Mucosa of descending colon (tissue), 3 donors: Measurements from ENCODE around the gene TFIP11. TPM values are rescaled to one million over a fixed set of nuclear protein-coding genes. Genes with fewer than 3 reads are reported as not detected.
A peak's percentile ranks its signal among the peaks of the same experiment; 100 is the strongest.
"Not testable (repeated sequence)": the region's sequence is repeated elsewhere in the genome, so short reads cannot be mapped to it uniquely, and the experiment has no call there.

ENCODE experiments used
- ATAC-seq: fragments of 200-7000 bp; cut with Tn5 transposase; one replicate; pipeline ENCODE4 v1.9.1; 2020; ENCODE audit warnings: mild to moderate bottlenecking, moderate library complexity
- DNase-seq, 3 donors: peaks; one replicate each; pipeline ENCODE4 v3.0.0-alpha.2; 2020
- H3K36me3 ChIP-seq: fragments of 200-600 bp; one replicate; pipeline ENCODE4 v1.8.0; 2021; ENCODE audit warnings: low read depth, mild to moderate bottlenecking
- H3K4me1 ChIP-seq: fragments of 200-600 bp; one replicate; pipeline ENCODE4 v1.8.0; 2021; ENCODE audit warnings: low read depth, mild to moderate bottlenecking
- H3K4me3 ChIP-seq: fragments of 200-600 bp; one replicate; pipeline ENCODE4 v1.8.0; 2021; ENCODE audit warnings: mild to moderate bottlenecking
- H3K9me3 ChIP-seq: fragments of 200-600 bp; one replicate; pipeline ENCODE4 v1.8.0; 2021; ENCODE audit warnings: mild to moderate bottlenecking
- intact Hi-C, 2 donors: fragments of 100-400 bp; cut with DNase I in 1 of 2; cut with micrococcal nuclease in 1 of 2; formaldehyde crosslinking; loops; one replicate each; pipeline versions ENCODE4 v1.11.0 to v1.11.1; 2022; cut with DNase I, micrococcal nuclease
- total RNA-seq, 3 donors: library from RNA; stranded (reverse); fragmentation: NEBNext Ultra II Directional in 2 of 3; extraction: Animal tissue kit (Norgen Biotek cat#: 25700) in 2 of 3; gene quantifications; one replicate each; pipeline versions ENCODE4 v1.2.1 to v1.2.4, GENCODE V29; 2021 to 2023
- TF ChIP-seq, protein P1 (sequence below): fragments of 200-600 bp; IDR thresholded peaks from one replicate; pipeline ENCODE4 v1.8.0; 2022; ENCODE audit warnings: antibody characterized with exemption, mild to moderate bottlenecking
- donor health status: DM: no; HTN: no; CAD: no; lungs with moderate emphysema.
- donor health status: DM: no; HTN: no; CAD: no.
- donor health status: DM: no; HTN: yes; CAD: no.

Gene TFIP11
- total RNA-seq, 3 donors from 2014 or later, result 26.2 to 39.1 (median 34.6) TPM

DNA sequence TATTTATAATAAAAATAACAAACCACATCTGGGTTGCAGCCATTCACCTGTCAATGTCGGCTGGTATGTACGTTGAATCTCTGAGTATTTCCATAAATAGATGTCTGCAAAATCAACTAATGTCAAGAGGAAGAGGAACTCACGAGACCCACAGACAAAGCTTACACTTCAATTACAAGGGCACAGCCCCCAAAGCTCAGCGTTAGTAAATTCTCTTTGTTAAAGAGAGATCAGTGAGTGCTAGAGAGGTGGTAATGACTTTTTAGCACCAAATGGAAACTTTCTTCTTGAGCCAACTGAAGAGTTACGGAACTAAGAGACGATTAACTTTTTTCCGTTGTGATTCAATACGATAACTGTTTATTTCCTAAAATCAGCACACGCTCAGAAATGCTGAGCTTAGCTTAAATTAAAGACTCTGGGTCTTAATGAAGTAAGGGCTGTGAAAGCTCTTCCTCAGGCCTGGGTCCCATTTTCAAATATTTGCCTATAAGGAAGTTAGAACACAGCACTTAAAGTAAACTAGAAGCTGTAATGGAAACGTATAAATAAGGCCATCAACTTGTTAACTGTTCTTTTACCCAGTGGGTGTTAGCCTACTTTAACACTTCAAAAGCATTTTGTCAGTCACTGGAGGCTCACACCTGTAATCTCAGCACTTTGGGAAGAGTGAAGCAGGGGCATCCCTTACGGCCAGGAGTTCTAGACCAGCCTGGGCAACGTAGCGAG is 22.8 kb upstream of the TFIP11 start:
- TF ChIP-seq, protein P1, sequence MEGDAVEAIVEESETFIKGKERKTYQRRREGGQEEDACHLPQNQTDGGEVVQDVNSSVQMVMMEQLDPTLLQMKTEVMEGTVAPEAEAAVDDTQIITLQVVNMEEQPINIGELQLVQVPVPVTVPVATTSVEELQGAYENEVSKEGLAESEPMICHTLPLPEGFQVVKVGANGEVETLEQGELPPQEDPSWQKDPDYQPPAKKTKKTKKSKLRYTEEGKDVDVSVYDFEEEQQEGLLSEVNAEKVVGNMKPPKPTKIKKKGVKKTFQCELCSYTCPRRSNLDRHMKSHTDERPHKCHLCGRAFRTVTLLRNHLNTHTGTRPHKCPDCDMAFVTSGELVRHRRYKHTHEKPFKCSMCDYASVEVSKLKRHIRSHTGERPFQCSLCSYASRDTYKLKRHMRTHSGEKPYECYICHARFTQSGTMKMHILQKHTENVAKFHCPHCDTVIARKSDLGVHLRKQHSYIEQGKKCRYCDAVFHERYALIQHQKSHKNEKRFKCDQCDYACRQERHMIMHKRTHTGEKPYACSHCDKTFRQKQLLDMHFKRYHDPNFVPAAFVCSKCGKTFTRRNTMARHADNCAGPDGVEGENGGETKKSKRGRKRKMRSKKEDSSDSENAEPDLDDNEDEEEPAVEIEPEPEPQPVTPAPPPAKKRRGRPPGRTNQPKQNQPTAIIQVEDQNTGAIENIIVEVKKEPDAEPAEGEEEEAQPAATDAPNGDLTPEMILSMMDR, result no peak
- DNase-seq, result no peak
- no peak overlapping the region for H3K4me3 ChIP-seq
- no peaks in the 10 kb centered on the region for H3K9me3 ChIP-seq
- peak; percentile 33 for ATAC-seq
- no peaks in the 10 kb centered on the region for H3K36me3 ChIP-seq
- H3K4me1 ChIP-seq, result no peaks in the 10 kb centered on the region
- intact Hi-C loops, result no loop called here

DNA sequence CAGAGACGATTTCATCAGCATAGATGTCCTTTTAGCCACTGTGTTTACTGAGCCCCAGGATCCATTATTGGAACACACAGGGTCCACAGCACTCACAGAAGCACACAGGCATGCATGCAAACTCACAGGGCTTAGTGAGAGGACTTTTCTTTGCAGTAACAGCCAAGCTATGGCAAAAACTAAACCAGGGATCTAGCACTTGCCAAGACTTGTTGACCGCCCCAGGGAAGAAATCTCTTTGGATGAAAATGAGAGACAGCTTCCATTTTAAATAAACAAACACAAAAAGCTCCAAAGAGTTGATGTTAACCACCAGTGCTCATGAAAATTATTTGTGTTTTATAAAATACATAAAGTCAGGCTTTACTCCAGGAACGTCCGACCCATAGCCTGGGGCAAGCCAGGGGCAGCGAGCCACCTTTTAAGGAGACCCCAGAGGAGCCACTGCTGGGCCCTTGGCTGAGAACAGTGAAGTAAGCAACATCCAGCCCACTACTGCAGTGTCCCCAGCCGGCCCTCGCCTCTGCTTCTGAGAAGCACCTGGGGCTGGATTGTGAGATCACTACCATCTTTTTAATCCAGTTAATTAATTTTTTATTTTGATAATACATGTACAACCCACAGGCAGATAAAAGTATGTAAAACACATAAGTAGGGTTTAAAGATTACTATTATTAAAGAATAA is 22.0 kb upstream of the TFIP11 start:
- ATAC-seq (no peak), DNase-seq (no peak)
- intact Hi-C loops, result no loop called here
- H3K9me3 ChIP-seq, result no peaks in the 10 kb centered on the region
- TF ChIP-seq, protein P1, result no peak
- H3K36me3 ChIP-seq, result no peaks in the 10 kb centered on the region
- H3K4me1 ChIP-seq, result no peaks in the 10 kb centered on the region
- no peak overlapping the region for H3K4me3 ChIP-seq

DNA sequence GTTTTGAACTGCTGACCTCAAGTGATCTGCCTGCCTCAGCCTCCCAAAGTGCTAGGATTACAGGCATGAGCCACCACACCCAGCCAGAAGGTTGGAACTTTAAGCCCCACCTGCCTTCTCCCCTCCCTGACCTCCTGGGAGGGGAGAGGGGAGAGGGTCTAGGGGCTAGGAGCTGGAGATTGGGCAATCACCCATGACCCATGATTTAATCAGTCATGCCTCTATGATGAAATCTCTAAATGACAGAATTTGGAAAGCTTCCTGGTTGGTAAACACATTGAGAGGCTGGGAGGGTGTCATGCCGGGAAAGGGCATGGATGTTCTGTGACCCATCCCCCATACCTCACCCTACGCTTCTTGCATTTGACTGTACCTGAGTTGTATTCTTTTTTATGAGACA is 17.1 kb upstream of the TFIP11 start:
- DNase-seq (no peak), ATAC-seq (no peak)
- intact Hi-C loops, result no loop called here
- H3K4me3 ChIP-seq, result no peak overlapping the region
- TF ChIP-seq, protein P1, result no peak
- no peaks in the 10 kb centered on the region for H3K36me3 ChIP-seq
- no peaks in the 10 kb centered on the region for H3K9me3 ChIP-seq
- no peaks in the 10 kb centered on the region for H3K4me1 ChIP-seq

DNA sequence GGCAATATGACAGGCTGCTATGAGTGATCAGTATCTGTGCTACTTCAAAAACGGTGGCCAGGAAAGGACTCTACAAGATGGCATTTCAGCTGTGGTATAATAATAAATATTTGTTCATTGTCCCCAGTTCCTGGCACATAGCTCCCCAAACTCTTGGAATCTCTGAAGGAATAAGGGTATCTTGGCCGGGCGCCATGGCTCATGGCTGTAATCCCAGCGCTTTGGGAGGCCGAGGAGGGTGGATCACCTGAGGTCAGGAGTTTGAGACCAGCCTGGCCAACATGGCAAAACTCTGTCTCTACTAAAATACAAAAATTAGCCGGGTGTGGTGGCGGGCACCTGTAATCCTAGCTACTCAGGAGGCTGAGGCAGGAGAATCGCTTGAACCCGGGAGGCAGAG is 16.2 kb upstream of the TFIP11 start:
- H3K9me3 ChIP-seq, H3K4me1 ChIP-seq, H3K4me3 ChIP-seq, DNase-seq, intact Hi-C loops, ATAC-seq, H3K36me3 ChIP-seq: not testable (repeated sequence)

DNA sequence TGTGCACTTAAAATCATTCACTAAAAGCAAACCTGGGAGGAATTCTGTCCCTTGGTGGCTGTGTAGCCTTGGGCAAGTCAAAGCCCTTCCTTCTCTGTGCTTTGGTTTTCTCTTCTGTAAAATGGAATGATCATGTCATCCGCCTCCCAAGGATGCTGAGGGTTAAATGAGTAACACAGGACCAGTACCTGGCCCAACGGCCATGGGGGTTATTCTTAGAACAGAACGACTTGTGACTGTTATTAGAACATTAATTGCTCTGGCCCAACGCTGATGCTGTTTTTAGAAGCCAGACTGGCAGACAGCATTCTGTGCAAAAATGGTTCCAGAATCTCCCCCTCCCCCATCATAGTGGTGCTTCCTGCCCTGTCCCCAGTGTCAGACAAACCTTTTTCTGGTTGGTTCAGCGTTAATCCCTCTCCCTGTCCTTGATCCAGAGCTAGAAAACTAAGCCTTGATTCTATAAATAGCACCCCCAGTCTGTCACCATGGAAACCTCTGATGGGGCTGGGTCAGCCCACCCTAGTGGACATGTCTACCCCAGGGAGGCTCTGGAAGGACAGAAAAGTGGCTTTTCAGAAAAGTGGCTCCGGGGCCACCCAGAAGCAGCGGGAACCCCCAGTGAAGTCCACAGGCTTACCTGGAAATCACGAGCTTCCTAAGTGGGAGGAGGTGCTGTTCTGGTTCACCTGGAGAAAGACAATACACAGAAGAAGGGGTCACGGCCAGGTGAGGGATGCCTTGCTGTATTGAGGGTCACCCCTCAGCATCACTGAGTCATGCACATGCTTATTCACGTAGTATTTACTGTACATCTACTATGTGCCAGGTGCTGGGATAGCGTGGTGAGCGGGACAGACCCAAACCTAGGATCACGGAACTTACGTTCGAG is 15.5 kb upstream of the TFIP11 start:
- TF ChIP-seq, protein P1, result no peak
- H3K4me1 ChIP-seq, result no peaks in the 10 kb centered on the region
- no peak overlapping the region for H3K4me3 ChIP-seq
- H3K36me3 ChIP-seq, result no peaks in the 10 kb centered on the region
- ATAC-seq, result no peak
- no peak for DNase-seq
- intact Hi-C loops, result no loop called here
- H3K9me3 ChIP-seq, result no peaks in the 10 kb centered on the region
